ENCODE measurements around the gene SPNS3. TPM values are rescaled to one million over a fixed set of nuclear protein-coding genes. Genes with fewer than 3 reads are reported as not detected.
A peak's percentile ranks its signal among the peaks of the same experiment; 100 is the strongest.

The SPNS3 gene
- total RNA-seq, 1 experiment from 2014 or later: 15.9 TPM

- H3K9me2 ChIP-seq (ENCODE audit: insufficient read depth): no peaks in the 10 kb centered on the region
- no peak for TF ChIP-seq EZH2 (IDR thresholded peaks at IDR 0.05; ENCODE audit: low read depth)
- TF ChIP-seq CTCF (conservative IDR thresholded peaks at IDR 0.05): no peak; the same call in 1 of the 2 replicates
- no peaks in the 10 kb centered on the region for H3K27me3 ChIP-seq (ENCODE audit: insufficient read depth, low read depth)
- intact Hi-C loops (cut with micrococcal nuclease; ENCODE audit: unreplicated experiment): no loop called here
- ChIA-PET POLR2A (ENCODE audit: unreplicated experiment) (interaction anchor here (0.7 kb wide), 1 partner anchor 20 kb away, joined by 3 read pairs; no protein-coding TSS in a partner anchor), CTCF (interaction anchor here (1.1 kb wide), 1 partner anchor 84 kb away, joined by 4 read pairs; no protein-coding TSS in a partner anchor)
- H3K4me2 ChIP-seq: peak overlapping the region; percentile 90
- peaks cover 66% of the 10 kb centered on the region for H3K79me2 ChIP-seq (ENCODE audit: low read depth)
- no peaks in the 10 kb centered on the region for H3K9me3 ChIP-seq (ENCODE audit: insufficient read depth, low read depth)
- no TSS peak for BruUV-seq (replicated peaks)
- H3K27ac ChIP-seq: peak overlapping the region; percentile 21; the same call in 1 of the 2 replicates
- H3K4me1 ChIP-seq (replicated peaks; ENCODE audit: insufficient read depth): peaks cover 77% of the 10 kb centered on the region
- H3K36me3 ChIP-seq (ENCODE audit: low read depth): no peaks in the 10 kb centered on the region
- H4K20me1 ChIP-seq (ENCODE audit: insufficient read depth): peaks cover 13% of the 10 kb centered on the region; the same call in 1 of the 2 replicates
- peak overlapping the region; percentile 81 for H3K4me3 ChIP-seq
- no peak for DNase-seq
- H2AFZ ChIP-seq: peak overlapping the region; percentile 67
- peaks cover 66% of the 10 kb centered on the region for H3F3A ChIP-seq (ENCODE audit: insufficient read depth, low read depth)
Observed at GRCh38 chr17:4500191-4500571, 66.4 kb downstream of the SPNS3 start.

- POLR2A ChIA-PET (ENCODE audit: unreplicated experiment): interaction anchor here (0.7 kb wide), 1 partner anchor 36 kb away, joined by 13 read pairs; no protein-coding TSS in a partner anchor
- H3K4me3 ChIP-seq: peak overlapping the region; percentile 81
Observed at GRCh38 chr17:4501295-4501949, 67.7 kb downstream of the SPNS3 start.

More at GRCh38 chr17:4501295-4501949, 67.7 kb downstream of the SPNS3 start:
- no peak for TF ChIP-seq EZH2 (IDR thresholded peaks at IDR 0.05; ENCODE audit: low read depth)
- TF ChIP-seq CTCF (conservative IDR thresholded peaks at IDR 0.05): no peak
- peaks cover 78% of the 10 kb centered on the region for H3K79me2 ChIP-seq (ENCODE audit: low read depth)
- H2AFZ ChIP-seq: no peak overlapping the region
- H3K9me2 ChIP-seq (ENCODE audit: insufficient read depth): no peaks in the 10 kb centered on the region
- H3K4me2 ChIP-seq: peak overlapping the region; percentile 90
- intact Hi-C loops (cut with micrococcal nuclease; ENCODE audit: unreplicated experiment): no loop called here
- no TSS peak for BruUV-seq (replicated peaks)
- H3K36me3 ChIP-seq (ENCODE audit: low read depth): no peaks in the 10 kb centered on the region
- H3F3A ChIP-seq (ENCODE audit: insufficient read depth, low read depth): peaks cover 62% of the 10 kb centered on the region
- DNase-seq: peak in 1 of 2 experiments; percentile 44
- peaks cover 13% of the 10 kb centered on the region; the same call in 1 of the 2 replicates for H4K20me1 ChIP-seq (ENCODE audit: insufficient read depth)
- H3K27me3 ChIP-seq (ENCODE audit: insufficient read depth, low read depth): no peaks in the 10 kb centered on the region
- CTCF ChIA-PET: interaction anchor here (0.6 kb wide), 1 partner anchor 79 kb away, joined by 12 read pairs; no protein-coding TSS in a partner anchor
- H3K4me1 ChIP-seq (replicated peaks; ENCODE audit: insufficient read depth): peaks cover 78% of the 10 kb centered on the region
- 0 out of 2 replicates have a peak overlapping the region, but pooled peaks have one; percentile 21 for H3K27ac ChIP-seq
- no peaks in the 10 kb centered on the region for H3K9me3 ChIP-seq (ENCODE audit: insufficient read depth, low read depth)
